ENCODE measurements around the gene KANSL1.
"Not testable (repeated sequence)": the region's sequence is repeated elsewhere in the genome, so short reads cannot be mapped to it uniquely, and the experiment has no call there.

The KANSL1 gene

GRCh38 chr17:46135126-46135812 is 58.0 kb downstream of the KANSL1 start:
- DNase-seq: no peak

GRCh38 chr17:46129302-46129701 is 63.9 kb downstream of the KANSL1 start:
- DNase-seq: no peak

GRCh38 chr17:46128453-46128852 is 64.8 kb downstream of the KANSL1 start:
- DNase-seq: no peak

GRCh38 chr17:46127524-46127923 is 65.7 kb downstream of the KANSL1 start:
- DNase-seq: no peak

GRCh38 chr17:46126840-46127239 is 66.4 kb downstream of the KANSL1 start:
- DNase-seq: no peak

GRCh38 chr17:46125831-46126230 is 67.4 kb downstream of the KANSL1 start:
- DNase-seq: no peak

GRCh38 chr17:46124695-46125592 is 68.3 kb downstream of the KANSL1 start:
- no peak for DNase-seq

GRCh38 chr17:46123607-46124006 is 69.6 kb downstream of the KANSL1 start:
- DNase-seq: no peak

GRCh38 chr17:46122486-46122871 is 70.8 kb downstream of the KANSL1 start:
- no peak for DNase-seq

GRCh38 chr17:46121841-46122485 is 71.3 kb downstream of the KANSL1 start:
- no peak for DNase-seq

- DNase-seq: no peak
Observed at GRCh38 chr17:46121165-46121764, 72.0 kb downstream of the KANSL1 start.

GRCh38 chr17:46120537-46120936 is 72.7 kb downstream of the KANSL1 start:
- no peak for DNase-seq

GRCh38 chr17:46120078-46120477 is 73.2 kb downstream of the KANSL1 start:
- no peak for DNase-seq

GRCh38 chr17:46118964-46119363 is 74.3 kb downstream of the KANSL1 start:
- DNase-seq: no peak

GRCh38 chr17:46117850-46118696 is 75.2 kb downstream of the KANSL1 start:
- DNase-seq: no peak

- no peak for DNase-seq
Observed at GRCh38 chr17:46117117-46117516, 76.1 kb downstream of the KANSL1 start.

GRCh38 chr17:46115699-46116098 is 77.5 kb downstream of the KANSL1 start:
- no peak for DNase-seq

- not testable (repeated sequence) for DNase-seq
Observed at GRCh38 chr17:46111236-46111635, 82.0 kb downstream of the KANSL1 start.

GRCh38 chr17:46110219-46110618 is 83.0 kb downstream of the KANSL1 start:
- DNase-seq: no peak

GRCh38 chr17:46109603-46110189 is 83.5 kb downstream of the KANSL1 start:
- DNase-seq: no peak

GRCh38 chr17:46108550-46109110 is 84.6 kb downstream of the KANSL1 start:
- no peak for DNase-seq

GRCh38 chr17:46108120-46108519 is 85.1 kb downstream of the KANSL1 start:
- no peak for DNase-seq

Data from NCI-H2029 (cell line).